Measurements from ENCODE around the gene GPR33.

- TF ChIP-seq CTCF (IDR thresholded peaks at IDR 0.05; ENCODE audit: low read depth, low read length) = no peak
- no peak for TF ChIP-seq EZH2phosphoT487 (IDR thresholded peaks at IDR 0.05; ENCODE audit: low read depth)
Observed at GRCh38 chr14:31484754-31485153, 3.1 kb downstream of the GPR33 start.
